Endothelial cell of umbilical vein (primary cell): Measurements from ENCODE around the gene RPL12. TPM values are rescaled to one million over a fixed set of nuclear protein-coding genes. Genes with fewer than 3 reads are reported as not detected.

Source experiments
- BruUV-seq: library from RNA; stranded (reverse); fragments of 400-500 nt; replicated peaks from 2 replicates; lab custom pipeline; 2021; lab: Mats Ljungman, UMichigan
- CTCF ChIA-PET: fragments of 300-600, 350-600 bp; sonication (Branson Sonifier 250); formaldehyde crosslinking; loops from one replicate; lab custom pipeline; 2021; ENCODE audit warnings: antibody characterized with exemption, inconsistent platforms; lab: Charles Lee
- POLR2A ChIA-PET: fragments of 300-600, 350-600 bp; sonication (Branson Sonifier 250); formaldehyde crosslinking; loops from one replicate; lab custom pipeline; 2021; ENCODE audit warnings: antibody characterized with exemption, inconsistent platforms; lab: Charles Lee
- DNase-seq: peaks from one replicate; pipeline ENCODE4 v3.0.0-alpha.2; 2011; ENCODE audit warnings: low read depth, low spot score
- FAIRE-seq: peaks from 2 replicates; lab custom pipeline; 2011; peaks lifted over from hg19 to GRCh38; lab: Jason Lieb, UNC
- H2AFZ ChIP-seq: 2 replicates; pipeline ENCODE4 v1.6.0; 2012; ENCODE audit warnings: low read depth, low read length, control low read depth, inconsistent platforms
- H3K27ac ChIP-seq: 2 replicates; pipeline ENCODE4 v1.5.1; 2011; ENCODE audit warnings: low read depth, mild to moderate bottlenecking, control low read depth, low read length, moderate library complexity; ENCODE audit not compliant: insufficient read depth
- H3K27me3 ChIP-seq, 2 experiments: 2 replicates each; pipeline versions ENCODE4 v1.6.0 to v1.6.1; 2011; ENCODE audit warnings: low read length in 2 of 2, mixed read lengths in 1 of 2; ENCODE audit not compliant: control insufficient read depth in 2 of 2, insufficient read depth in 2 of 2
- H3K36me3 ChIP-seq, 2 experiments: 2 replicates in 1 of 2; 3 replicates in 1 of 2; pipeline ENCODE4 v1.5.1; 2011; ENCODE audit warnings: low read length in 2 of 2, mild to moderate bottlenecking in 1 of 2, moderate library complexity in 1 of 2; ENCODE audit not compliant: control insufficient read depth in 2 of 2, insufficient read depth in 2 of 2; ENCODE audit errors: extremely low read depth in 1 of 2
- H3K4me1 ChIP-seq: 3 replicates; pipeline ENCODE4 v1.5.1; 2011; ENCODE audit warnings: mild to moderate bottlenecking, low read length; ENCODE audit not compliant: control insufficient read depth, insufficient read depth; ENCODE audit errors: extremely low read depth
- H3K4me2 ChIP-seq: 2 replicates; pipeline ENCODE4 v1.6.1; 2011; ENCODE audit warnings: low read length, control low read depth, mixed read lengths; ENCODE audit not compliant: insufficient read depth
- H3K4me3 ChIP-seq, 3 experiments: fragments of 200-600 bp in 1 of 3; sonication (generic), shearing (Covaris generic) in 1 of 3; replicated peaks in 1 of 3; 2 replicates each; pipeline ENCODE4 v1.5.1; 2011 to 2016; ENCODE audit warnings: control low read depth in 3 of 3, low read length in 3 of 3, mild to moderate bottlenecking in 2 of 3, inconsistent platforms in 1 of 3, low read depth in 1 of 3, moderate library complexity in 1 of 3; ENCODE audit not compliant: insufficient read depth in 1 of 3
- H3K79me2 ChIP-seq: 2 replicates; pipeline ENCODE4 v1.6.0; 2012; ENCODE audit warnings: low read length, inconsistent platforms; ENCODE audit not compliant: control insufficient read depth, insufficient read depth
- H3K9ac ChIP-seq: replicated peaks from 2 replicates; pipeline ENCODE3; 2011; ENCODE audit warnings: low read length, control low read depth; ENCODE audit not compliant: insufficient read depth; ENCODE audit errors: extremely low read depth
- H3K9me1 ChIP-seq: replicated peaks from 3 replicates; pipeline ENCODE4 v1.6.0; 2011; ENCODE audit warnings: mild to moderate bottlenecking, low read length; ENCODE audit not compliant: control insufficient read depth, insufficient read depth; ENCODE audit errors: extremely low read depth
- H3K9me3 ChIP-seq: replicated peaks from 2 replicates; pipeline ENCODE4 v1.5.1; 2012; ENCODE audit warnings: low read length, inconsistent platforms; ENCODE audit not compliant: control insufficient read depth, insufficient read depth
- H4K20me1 ChIP-seq: replicated peaks from 2 replicates; pipeline ENCODE3; 2011; ENCODE audit warnings: mild to moderate bottlenecking, low read length; ENCODE audit not compliant: control insufficient read depth, insufficient read depth; ENCODE audit errors: extremely low read depth
- EZH2 ChIP-seq: IDR thresholded peaks from 2 replicates; pipeline ENCODE4 v1.6.1; 2012; ENCODE audit warnings: borderline replicate concordance, low read depth, mild to moderate bottlenecking, moderate library complexity, low read length, inconsistent platforms; ENCODE audit not compliant: severe bottlenecking
- FOS ChIP-seq: IDR thresholded peaks from 2 replicates; pipeline ENCODE4 v1.6.1; 2011; ENCODE audit warnings: mild to moderate bottlenecking, low read length, moderate library complexity, borderline replicate concordance; ENCODE audit not compliant: insufficient read depth
- JUN ChIP-seq: IDR thresholded peaks from 2 replicates; pipeline ENCODE4 v1.6.1; 2011; ENCODE audit warnings: borderline replicate concordance, low read depth; ENCODE audit not compliant: insufficient read length, insufficient read depth
- MYC ChIP-seq: IDR thresholded peaks from one replicate; pipeline ENCODE4 v1.6.1; 2011; ENCODE audit warnings: mild to moderate bottlenecking, low read depth, low read length
- dilution Hi-C: fragments of 300-500 bp; cut with MboI; formaldehyde crosslinking; loops from one replicate; pipeline ENCODE4 v1.15.0; 2019; ENCODE audit warnings: low sequenced_read_pairs; ENCODE audit not compliant: extremely low pct_ligation_motif_present
- intact Hi-C: fragments of 100-400 bp; cut with micrococcal nuclease; formaldehyde crosslinking; loops from one replicate; pipeline ENCODE4 v1.10.0; 2022
- polyA plus RNA-seq, 4 experiments: library from polyadenylated mRNA; depleted of rRNA in 3 of 4; stranded (reverse) in 3 of 4; unstranded in 1 of 4; fragments of >200 nt; gene quantifications; 2 replicates each; pipeline versions ENCODE4 v1.2.1 to v1.2.3, GENCODE V29; 2011 to 2012; ENCODE audit warnings: missing spikeins in 1 of 4
- total RNA-seq: library from RNA; stranded (reverse); gene quantifications from 2 replicates; pipeline ENCODE4 v1.2.3, GENCODE V29; 2021
- TF ChIP-seq, protein P1 (sequence below), 2 donors: IDR thresholded peaks; 1 replicate in 1 of 2; 2 replicates in 1 of 2; pipeline ENCODE4 v1.5.1; 2011; ENCODE audit warnings: low read length in 2 of 2, mild to moderate bottlenecking in 2 of 2, moderate library complexity in 2 of 2, control low read depth in 1 of 2, inconsistent platforms in 1 of 2, low read depth in 1 of 2; ENCODE audit not compliant: insufficient read depth in 1 of 2; ENCODE audit errors: extremely low read depth in 1 of 2

The RPL12 gene
- total and polyA plus RNA-seq, 2 donors (not counting 3 experiments of a cell fraction or from before 2014, with no cell fraction given) = 1,231 to 3,007 TPM

DNA sequence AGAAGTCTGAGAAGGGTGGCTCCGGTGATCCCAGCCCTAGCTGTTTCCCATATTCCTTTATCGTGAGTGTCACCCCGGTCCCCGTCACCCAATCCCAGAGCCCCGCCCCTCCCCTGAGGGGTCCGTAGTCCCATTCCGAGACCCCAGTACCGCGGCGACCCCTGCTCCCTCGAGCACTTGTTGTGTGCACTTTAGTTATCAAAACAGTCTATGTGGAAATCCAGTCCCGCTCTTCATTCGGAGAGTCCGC, 327 bp upstream of the RPL12 start:
- no peaks in the 10 kb centered on the region for H4K20me1 ChIP-seq
- CTCF ChIA-PET = interaction anchor here (0.6 to 1.8 kb wide), 4 partner anchors 9 to 228 kb away, joined by 3 to 5 read pairs (median 4); partner anchors contain the start of gene ZNF79
- no TSS peak for BruUV-seq
- H3K4me1 ChIP-seq = peaks cover 19% of the 10 kb centered on the region
- intact Hi-C loops (loop anchor here (2.0 kb wide), 1 partner anchor 127 kb away; no protein-coding TSS in a partner anchor), dilution Hi-C loops (no loop called here)
- no peaks in the 10 kb centered on the region for H3K9me1 ChIP-seq
- no peak for DNase-seq
- H3K9ac ChIP-seq = peak overlapping the region; percentile 88
- POLR2A ChIA-PET = interaction anchor here (0.6 to 2.6 kb wide), 7 partner anchors 9 to 487 kb away, joined by 3 to 10 read pairs (median 3); partner anchors contain the start of gene ZNF79
- no peak for FAIRE-seq
- H3K79me2 ChIP-seq = peaks cover 34% of the 10 kb centered on the region
- H3K27me3 ChIP-seq = no peaks in the 10 kb centered on the region
- peak overlapping the region; percentile 54 to 85 (median 60) for H3K4me3 ChIP-seq
- TF ChIP-seq, protein P1, sequence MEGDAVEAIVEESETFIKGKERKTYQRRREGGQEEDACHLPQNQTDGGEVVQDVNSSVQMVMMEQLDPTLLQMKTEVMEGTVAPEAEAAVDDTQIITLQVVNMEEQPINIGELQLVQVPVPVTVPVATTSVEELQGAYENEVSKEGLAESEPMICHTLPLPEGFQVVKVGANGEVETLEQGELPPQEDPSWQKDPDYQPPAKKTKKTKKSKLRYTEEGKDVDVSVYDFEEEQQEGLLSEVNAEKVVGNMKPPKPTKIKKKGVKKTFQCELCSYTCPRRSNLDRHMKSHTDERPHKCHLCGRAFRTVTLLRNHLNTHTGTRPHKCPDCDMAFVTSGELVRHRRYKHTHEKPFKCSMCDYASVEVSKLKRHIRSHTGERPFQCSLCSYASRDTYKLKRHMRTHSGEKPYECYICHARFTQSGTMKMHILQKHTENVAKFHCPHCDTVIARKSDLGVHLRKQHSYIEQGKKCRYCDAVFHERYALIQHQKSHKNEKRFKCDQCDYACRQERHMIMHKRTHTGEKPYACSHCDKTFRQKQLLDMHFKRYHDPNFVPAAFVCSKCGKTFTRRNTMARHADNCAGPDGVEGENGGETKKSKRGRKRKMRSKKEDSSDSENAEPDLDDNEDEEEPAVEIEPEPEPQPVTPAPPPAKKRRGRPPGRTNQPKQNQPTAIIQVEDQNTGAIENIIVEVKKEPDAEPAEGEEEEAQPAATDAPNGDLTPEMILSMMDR (IDR thresholded peaks at IDR 0.05; ENCODE audit: extremely low read depth in 1 of 2, insufficient read depth in 1 of 2, low read depth in 1 of 2, low read length in 2 of 2) = no peak
- no peak for TF ChIP-seq MYC
- TF ChIP-seq EZH2 = no peak
- no peak for TF ChIP-seq FOS
- TF ChIP-seq JUN = no peak
- peak overlapping the region; percentile 45 for H3K4me2 ChIP-seq
- peak overlapping the region; percentile 85 for H2AFZ ChIP-seq
- H3K36me3 ChIP-seq = peaks cover 13 to 21% of the 10 kb centered on the region in 2 experiments
- H3K27ac ChIP-seq = peak overlapping the region; percentile 65
- no peaks in the 10 kb centered on the region for H3K9me3 ChIP-seq
